KOPT-K1 (cell line): ENCODE data around the gene WNT6.

Experiments
- H3K27ac ChIP-seq: fragments of 200-600 bp; sonication (generic); 2 replicates; pipeline ENCODE4 v1.5.1; 2016; ENCODE audit warnings: antibody characterized with exemption, mild to moderate bottlenecking, low read depth, low read length; ENCODE audit not compliant: poor library complexity, severe bottlenecking
- H3K36me3 ChIP-seq: fragments of 200-600 bp; sonication (generic); 2 replicates; pipeline ENCODE4 v1.5.1; 2017; ENCODE audit warnings: antibody characterized with exemption, mild to moderate bottlenecking, low read length, moderate library complexity; ENCODE audit not compliant: insufficient read depth
- H3K9me3 ChIP-seq: fragments of 200-600 bp; sonication (generic); 2 replicates; pipeline ENCODE4 v1.5.1; 2017; ENCODE audit warnings: antibody characterized with exemption, low read length, mild to moderate bottlenecking; ENCODE audit not compliant: insufficient read depth, poor library complexity, severe bottlenecking

The WNT6 gene

DNA sequence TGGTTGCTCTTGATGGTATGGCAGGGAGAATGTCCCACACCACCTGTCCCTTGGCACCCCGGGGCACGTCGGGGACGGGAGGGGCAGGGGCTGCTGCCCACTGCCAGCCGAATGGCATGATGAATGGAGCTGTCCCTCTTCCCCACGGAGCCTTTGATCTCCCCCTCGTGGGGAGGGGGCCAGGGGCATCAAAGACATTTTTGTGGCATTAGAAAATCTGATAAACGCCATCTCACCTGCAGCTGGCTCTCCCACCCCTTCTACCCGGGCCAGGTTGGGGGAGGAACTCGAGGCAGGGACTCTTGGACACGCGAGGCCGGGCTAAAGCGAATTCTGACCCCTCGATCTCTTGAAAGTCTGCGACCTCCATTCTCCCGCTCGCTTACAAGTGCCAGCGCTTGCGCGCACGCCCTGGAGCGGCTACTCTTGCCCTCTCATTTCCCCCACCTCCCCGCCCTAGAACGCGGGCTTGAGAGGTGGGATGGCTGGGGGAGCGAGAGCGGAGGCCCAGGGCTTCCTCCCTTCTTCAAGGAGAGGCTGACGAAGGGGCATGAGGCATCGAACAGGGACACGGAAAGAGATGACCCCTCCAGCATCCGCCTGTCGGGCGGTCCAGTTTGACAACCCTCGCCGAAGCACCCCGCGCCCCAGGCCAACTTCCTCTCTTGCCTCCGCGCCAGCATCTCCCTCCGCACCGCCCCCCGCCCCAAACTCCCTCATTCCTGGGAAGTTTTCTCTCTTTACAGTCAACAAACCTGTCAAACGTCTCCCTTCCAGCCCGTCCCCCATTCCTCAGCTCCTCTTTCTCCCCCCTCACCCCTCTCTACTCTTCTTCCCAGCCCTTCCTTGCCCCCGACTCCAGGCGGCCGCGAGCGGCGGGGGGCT is 692 bp upstream of the WNT6 start:
- no peak overlapping the region for H3K27ac ChIP-seq
- no peaks in the 10 kb centered on the region for H3K9me3 ChIP-seq
- H3K36me3 ChIP-seq, result no peaks in the 10 kb centered on the region

DNA sequence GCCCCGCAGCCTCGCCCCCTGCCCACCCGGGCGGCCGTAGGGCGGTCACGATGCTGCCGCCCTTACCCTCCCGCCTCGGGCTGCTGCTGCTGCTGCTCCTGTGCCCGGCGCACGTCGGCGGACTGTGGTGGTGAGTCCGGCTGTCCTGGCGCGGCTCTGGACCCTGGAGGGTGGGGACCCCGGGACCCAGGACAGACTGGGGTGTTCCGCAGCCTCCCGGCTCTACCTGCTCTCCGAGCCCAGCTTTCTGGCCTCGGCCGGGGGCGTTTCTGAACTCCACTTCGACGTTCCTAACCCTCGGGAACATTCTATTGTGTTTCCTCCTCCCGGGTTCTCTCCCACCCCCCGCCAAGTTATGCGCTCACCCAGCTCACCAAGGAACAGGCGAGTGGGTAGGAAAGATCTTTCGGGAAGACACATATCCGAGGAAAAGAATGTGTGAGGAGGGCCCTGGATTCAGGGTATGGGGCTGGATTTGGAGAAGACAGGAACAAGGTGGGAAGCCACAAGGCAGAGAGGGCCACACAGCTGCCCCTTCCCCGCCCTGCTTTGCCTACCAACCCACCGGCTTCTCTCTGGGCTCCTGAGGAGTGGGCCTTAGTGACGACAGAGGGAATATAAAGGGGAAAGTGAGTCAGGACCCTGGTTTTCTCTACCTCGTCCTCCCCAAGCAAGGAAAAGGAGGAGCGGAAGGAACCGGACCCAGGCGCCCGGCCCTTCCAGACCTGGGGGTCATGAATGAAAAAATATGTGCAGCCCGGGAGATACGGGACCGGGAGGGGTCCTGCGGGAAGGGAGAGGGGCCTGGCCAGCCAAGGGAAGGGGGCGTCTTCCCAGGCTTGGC is 605 bp downstream of the WNT6 start:
- Histone ChIP-seq H3K36me3 (no peaks in the 10 kb centered on the region), H3K9me3 (no peaks in the 10 kb centered on the region), H3K27ac (no peak overlapping the region)

DNA sequence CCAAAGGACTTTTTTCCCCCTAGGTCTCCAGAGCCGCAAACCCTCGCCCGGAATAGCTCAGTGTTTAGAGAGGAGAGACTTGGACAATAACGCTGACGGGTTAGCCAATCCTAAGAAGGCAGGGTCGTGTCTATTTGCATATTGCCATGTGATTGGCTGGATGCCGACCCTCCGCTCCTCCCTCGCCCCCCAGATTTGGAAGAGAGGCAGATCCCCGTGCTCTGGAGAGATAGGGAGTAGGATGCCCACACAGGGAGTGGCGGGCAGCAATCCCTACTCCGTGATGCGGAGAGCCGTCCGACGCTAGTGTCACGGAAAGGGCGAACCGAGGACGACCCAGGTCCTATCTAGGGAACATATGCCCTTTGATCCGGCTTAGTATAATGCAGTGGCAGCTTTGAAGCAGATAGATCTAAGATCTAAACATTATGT is 1.4 kb downstream of the WNT6 start:
- Histone ChIP-seq H3K36me3 (no peaks in the 10 kb centered on the region), H3K27ac (no peak overlapping the region), H3K9me3 (no peaks in the 10 kb centered on the region)

DNA sequence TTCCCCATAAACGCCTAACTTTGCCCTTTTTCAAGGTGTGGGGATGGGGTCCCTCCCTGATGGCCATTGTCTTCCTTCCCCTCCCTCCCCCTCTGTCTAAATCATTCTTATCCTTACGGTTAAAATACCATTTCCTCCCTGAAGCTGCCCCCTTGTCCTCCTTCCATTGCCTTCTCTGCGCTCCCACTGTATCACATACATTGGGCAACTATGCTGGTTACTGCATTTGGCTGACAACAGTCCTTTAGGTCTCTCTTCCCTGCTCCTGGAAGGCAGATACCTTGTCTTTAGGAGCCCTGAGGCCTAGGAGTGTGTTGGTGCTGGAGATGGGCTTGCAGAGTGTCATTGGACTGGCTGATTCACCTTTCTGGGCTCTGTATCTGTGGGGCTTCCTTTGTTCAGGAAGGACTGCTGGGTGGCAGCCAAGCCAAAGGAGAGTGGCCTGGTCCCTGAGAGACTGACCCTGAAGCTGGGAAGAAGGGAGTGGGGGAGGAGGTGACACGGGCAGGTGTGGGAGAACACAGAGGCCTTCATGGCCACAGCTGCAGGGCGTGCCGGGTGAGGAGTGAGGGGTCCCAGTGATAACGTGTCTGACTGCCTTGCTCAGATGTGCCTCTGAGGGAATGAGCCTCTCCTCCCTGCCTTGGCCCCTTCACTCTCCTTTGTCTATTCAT is 2.2 kb downstream of the WNT6 start:
- no peaks in the 10 kb centered on the region for H3K9me3 ChIP-seq
- no peaks in the 10 kb centered on the region for H3K36me3 ChIP-seq
- H3K27ac ChIP-seq, result no peak overlapping the region

DNA sequence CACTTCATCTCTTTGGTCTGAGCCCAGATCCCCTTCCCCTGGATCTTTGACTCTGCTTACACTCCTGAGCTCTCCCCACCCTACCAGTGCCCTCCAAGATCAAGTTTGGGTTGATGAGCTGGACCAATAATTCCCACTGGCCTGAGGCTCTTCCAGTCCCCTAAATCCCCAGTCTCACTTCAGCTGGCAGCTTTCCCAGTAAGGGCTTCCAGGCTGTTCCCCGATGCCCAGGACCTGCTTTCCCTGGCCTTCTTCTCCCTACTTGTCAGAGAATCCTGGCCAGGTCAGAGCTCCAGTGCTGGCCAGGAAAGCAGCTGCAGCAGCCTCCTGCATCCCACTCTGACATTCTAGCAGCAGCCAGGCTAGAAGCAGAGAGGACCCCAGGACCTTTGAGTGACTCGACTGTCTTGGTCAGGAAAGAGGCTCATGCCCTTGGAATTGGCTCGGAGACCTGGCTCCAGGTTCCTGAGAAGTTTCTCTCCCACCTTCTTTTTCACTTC is 3.5 kb downstream of the WNT6 start:
- Histone ChIP-seq H3K9me3 (no peaks in the 10 kb centered on the region), H3K27ac (no peak overlapping the region), H3K36me3 (no peaks in the 10 kb centered on the region)

DNA sequence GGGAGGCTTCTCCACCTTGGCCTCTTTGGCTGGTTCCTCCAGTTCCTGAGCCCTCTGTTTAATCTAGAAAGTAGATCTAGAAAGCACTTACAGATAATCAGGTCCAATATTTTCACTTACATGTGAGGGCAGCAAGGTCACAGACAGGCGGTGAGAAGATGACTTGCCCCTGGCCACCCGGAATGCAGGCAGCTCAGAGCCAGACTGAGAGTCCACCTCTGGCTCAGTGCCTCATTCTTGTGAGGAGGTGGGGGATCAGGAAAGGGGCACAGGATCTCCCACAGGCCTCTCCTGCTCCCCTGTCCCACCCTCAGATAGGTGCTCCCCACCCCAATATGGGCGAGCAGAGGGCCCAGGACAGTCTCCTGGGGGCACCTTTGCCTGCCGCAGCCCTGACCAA is 5.8 kb downstream of the WNT6 start:
- no peak overlapping the region for H3K27ac ChIP-seq
- H3K9me3 ChIP-seq, result no peaks in the 10 kb centered on the region
- H3K36me3 ChIP-seq, result no peaks in the 10 kb centered on the region

DNA sequence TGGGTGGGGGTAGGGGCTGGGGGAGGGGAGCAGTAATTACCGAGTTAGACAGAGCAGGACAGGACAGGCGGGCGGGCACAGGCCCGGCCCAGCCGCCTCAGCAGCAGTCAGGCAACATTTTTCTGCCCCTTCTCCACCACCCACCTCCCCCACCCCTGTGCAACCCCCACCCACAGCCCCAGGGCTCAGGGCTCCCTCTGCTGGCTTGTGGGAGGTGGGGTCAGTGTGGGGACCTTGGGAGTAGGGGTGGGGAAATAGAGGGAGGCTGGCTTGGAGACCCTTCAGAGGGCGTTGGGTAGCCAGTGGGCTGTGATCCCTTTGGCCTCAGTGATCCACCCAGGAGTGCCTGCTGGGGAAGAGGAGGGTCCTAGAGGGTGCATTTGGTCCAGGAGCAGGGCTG is 6.4 kb downstream of the WNT6 start:
- Histone ChIP-seq H3K36me3 (no peaks in the 10 kb centered on the region), H3K9me3 (no peaks in the 10 kb centered on the region), H3K27ac (no peak overlapping the region)

DNA sequence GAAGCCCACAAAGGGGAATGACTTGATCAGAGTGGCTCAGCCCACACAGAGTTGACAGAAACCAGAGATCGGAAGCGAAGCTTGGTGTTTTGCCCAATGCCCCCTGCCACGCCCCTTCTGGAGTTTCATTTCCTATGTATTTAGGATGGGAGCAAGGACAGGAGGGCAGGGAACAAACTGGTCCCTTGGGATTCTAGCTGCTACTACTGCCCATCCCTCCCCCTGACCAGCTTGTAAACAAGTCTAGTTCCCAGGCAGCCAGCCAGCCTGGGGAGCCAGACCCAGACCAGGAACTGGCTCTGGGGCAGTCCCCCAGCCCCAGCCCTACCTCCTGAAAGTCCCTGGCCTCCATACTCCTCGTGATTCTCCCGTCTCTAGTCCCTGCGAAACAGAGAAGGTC is 8.3 kb downstream of the WNT6 start:
- no peaks in the 10 kb centered on the region for H3K9me3 ChIP-seq
- H3K27ac ChIP-seq, result no peak overlapping the region
- no peaks in the 10 kb centered on the region for H3K36me3 ChIP-seq

DNA sequence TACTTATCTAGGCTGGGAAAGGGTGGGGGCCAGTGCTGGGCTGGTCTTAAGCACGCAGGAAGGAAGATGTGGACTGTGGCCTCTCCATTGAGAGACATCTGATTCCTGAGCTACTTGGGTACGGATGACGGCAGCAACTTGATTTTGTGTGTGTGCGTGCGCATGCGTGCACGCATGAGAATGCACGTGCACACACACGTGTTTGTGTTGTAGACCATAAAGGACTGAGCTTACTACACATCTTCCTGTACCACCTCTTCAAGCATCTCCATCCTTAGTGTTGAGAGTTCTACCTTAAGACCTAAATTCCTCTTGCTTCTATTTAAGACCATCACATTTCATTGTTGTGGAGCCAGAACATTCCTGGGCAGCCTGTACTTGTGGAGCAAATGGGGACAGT is 9.5 kb downstream of the WNT6 start:
- H3K27ac ChIP-seq, result no peak overlapping the region
- H3K36me3 ChIP-seq, result no peaks in the 10 kb centered on the region
- no peaks in the 10 kb centered on the region for H3K9me3 ChIP-seq

DNA sequence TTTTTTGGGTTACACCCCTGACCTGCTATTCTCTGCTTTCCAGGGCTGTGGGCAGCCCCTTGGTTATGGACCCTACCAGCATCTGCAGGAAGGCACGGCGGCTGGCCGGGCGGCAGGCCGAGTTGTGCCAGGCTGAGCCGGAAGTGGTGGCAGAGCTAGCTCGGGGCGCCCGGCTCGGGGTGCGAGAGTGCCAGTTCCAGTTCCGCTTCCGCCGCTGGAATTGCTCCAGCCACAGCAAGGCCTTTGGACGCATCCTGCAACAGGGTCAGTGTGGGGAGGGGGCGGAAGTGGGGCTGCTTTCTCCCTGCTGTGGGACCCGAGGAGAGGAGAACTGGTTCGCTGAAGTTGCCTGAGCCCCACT is 11.4 kb downstream of the WNT6 start:
- Histone ChIP-seq H3K27ac (no peak overlapping the region), H3K36me3 (no peaks in the 10 kb centered on the region), H3K9me3 (no peaks in the 10 kb centered on the region)

DNA sequence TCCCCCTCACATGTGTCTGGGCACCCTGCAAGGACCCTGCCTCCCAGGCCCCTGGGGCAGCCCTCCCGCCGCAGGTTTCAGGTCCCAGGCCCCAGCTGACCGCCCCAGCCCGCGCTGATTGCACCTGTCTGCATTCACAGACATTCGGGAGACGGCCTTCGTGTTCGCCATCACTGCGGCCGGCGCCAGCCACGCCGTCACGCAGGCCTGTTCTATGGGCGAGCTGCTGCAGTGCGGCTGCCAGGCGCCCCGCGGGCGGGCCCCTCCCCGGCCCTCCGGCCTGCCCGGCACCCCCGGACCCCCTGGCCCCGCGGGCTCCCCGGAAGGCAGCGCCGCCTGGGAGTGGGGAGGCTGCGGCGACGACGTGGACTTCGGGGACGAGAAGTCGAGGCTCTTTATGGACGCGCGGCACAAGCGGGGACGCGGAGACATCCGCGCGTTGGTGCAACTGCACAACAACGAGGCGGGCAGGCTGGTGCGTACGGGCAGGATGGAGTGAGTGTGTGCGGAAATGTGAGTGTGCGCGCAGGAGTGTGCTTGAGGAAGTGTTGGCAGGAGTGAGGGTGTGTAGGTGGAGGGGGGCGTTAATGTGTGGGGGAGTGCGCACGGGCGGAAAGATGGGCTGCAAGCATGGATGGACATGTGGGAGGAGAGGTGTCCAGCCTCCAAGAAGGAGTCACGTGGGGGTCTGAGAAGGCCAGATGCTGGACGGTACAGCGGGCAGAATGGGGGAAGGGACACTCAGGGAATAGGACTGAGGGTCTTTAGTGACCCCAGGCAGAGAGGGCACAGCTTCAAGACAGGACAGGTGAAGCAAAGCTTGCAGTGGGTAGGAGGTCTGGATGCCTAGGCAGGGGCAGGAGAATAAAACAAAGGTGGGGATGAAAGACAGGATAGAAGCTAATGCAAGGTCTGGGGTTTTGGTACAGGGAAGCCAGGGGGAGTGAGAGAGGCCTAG is 12.0 kb downstream of the WNT6 start:
- H3K36me3 ChIP-seq, result no peaks in the 10 kb centered on the region

DNA sequence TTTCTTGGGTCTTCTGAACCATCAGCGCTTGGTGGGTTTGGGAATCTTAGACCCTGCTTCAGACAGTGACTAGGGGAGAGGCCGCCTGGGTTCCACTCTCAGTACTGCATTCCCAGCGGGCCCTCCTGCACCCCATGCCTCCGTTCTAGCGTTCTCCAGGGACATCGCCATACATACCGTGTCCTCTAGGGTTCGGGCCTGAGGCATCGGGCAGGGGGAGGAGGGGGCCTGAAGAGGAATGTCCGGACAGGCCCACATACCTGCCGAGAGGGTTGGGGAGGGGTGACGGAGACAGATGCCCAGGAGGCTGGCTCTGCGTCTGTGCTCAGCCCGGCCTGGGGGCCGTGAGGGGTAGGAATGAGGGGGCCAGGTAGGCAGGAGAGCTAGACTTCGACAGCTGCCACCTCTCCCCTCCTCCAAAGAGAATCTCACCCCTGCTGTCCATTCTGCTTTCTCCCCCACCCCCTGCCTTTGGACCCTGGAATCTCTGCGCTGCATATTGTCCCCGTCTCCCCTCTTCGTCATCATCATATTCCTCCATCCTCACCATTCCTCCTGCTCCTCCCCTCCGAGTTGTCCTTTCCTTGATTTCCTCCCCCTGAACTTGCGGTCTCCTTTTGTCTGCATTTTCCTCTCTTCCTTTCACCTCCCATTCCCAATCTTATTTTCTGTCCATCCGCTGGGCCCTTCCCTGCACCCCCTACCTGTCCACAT is 13.2 kb downstream of the WNT6 start:
- Histone ChIP-seq H3K9me3 (no peaks in the 10 kb centered on the region), H3K36me3 (no peaks in the 10 kb centered on the region), H3K27ac (no peak overlapping the region)

More for the DNA sequence above, 12.0 kb downstream of the WNT6 start:
- H3K9me3 ChIP-seq, result no peaks in the 10 kb centered on the region
- no peak overlapping the region for H3K27ac ChIP-seq

DNA sequence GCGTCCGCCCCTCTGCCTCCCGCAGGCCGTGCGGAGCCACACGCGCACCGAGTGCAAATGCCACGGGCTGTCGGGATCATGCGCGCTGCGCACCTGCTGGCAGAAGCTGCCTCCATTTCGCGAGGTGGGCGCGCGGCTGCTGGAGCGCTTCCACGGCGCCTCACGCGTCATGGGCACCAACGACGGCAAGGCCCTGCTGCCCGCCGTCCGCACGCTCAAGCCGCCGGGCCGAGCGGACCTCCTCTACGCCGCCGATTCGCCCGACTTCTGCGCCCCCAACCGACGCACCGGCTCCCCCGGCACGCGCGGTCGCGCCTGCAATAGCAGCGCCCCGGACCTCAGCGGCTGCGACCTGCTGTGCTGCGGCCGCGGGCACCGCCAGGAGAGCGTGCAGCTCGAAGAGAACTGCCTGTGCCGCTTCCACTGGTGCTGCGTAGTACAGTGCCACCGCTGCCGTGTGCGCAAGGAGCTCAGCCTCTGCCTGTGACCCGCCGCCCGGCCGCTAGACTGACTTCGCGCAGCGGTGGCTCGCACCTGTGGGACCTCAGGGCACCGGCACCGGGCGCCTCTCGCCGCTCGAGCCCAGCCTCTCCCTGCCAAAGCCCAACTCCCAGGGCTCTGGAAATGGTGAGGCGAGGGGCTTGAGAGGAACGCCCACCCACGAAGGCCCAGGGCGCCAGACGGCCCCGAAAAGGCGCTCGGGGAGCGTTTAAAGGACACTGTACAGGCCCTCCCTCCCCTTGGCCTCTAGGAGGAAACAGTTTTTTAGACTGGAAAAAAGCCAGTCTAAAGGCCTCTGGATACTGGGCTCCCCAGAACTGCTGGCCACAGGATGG is 14.0 kb downstream of the WNT6 start:
- no peaks in the 10 kb centered on the region for H3K9me3 ChIP-seq
- no peaks in the 10 kb centered on the region for H3K36me3 ChIP-seq
- no peak overlapping the region for H3K27ac ChIP-seq
